GM19035 (cell line): ENCODE data around the gene KHDC3L.
"Not testable (repeated sequence)": the region's sequence is repeated elsewhere in the genome, so short reads cannot be mapped to it uniquely, and the experiment has no call there.

Source experiments
- ATAC-seq: cut with Tn5 transposase; IDR thresholded peaks from one replicate; pipeline ENCODE4 v1.9.1; 2021; ENCODE audit not compliant: unreplicated experiment

KHDC3L gene

DNA sequence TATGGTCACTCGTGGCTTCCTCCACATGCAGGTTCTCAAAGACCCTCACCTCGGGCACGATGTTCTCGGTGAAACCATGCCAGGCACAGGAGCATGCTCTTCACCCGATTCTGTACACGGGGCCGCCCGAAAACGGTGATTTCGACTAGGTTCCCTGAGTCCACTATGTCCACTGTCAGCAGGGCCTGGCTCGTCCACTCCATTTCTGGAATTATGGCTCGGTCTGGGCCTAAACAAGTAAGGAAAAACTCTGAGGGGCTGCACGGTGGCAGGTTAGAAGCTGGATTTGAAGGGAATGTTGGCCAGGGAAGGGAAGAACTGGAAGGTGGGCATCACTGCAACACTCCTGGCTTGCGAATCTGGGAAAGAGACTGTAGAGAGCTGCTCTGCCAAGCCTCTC lies 6.7 kb downstream of the KHDC3L start:
- ATAC-seq, result no peak

DNA sequence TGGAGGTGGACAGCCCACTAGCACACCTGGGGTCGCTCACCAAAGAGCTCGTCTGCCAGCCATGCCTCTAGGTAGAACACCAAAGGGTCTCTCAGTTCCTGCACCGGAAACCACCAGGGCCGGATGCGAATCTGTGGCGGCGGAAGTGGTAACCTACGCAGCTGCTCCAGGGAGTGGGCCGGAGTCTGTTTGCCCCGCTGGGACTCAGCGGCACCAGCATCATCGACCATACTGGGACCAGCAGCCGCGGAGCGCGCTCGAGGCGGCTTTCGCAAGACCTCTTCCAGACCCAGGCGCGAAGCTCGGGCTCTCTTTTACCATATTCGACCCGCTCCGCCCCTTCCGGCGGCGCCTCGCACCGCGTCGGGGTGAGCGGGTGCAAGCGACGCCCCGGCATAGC lies 7.1 kb downstream of the KHDC3L start, which contains the start of gene OOEP:
Gene OOEP, minus strand, starts transcription at position 335 of the 400 bp plus-strand sequence. Its CDS starts 105 bp downstream, at position 230.
- no peak for ATAC-seq

DNA sequence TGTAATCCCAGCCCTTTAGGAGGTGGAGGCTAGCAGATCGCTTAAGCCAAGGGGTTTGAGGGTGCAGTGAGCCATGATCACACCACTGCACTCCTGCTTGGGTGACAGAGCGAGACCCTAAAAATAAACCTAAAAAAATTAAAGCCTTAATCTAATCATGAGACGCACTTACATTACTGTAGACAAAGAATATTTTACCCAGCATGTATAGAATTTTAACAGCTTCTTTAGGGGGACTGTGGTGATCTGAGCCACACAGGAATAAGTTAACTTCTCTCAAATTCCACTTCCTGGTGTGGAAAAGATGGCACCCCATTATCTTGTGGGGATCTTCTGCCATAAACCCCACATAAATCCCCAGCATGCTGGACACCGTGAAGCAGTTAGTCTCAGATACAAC lies 9.5 kb downstream of the KHDC3L start:
- no peak for ATAC-seq

DNA sequence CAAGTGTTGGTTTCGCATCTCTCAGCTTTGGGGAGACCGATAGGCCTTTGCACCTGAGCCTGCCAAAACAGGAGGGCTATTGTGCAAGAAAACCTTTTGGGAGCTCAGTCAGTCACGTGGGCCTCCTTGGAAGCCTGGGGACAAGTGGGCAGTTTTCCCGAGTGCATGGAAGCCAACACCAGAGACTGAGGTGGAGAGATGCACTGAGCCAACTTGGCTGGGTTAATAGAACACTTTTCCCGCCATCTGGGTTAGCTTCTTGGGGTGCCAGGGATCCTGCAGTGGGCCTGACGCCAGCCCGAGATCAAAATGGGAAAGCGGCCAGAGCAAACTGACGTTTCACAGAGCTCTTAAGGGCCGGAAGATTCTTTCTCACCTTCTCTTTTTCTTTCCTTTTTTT lies 10.1 kb downstream of the KHDC3L start:
- ATAC-seq, result no peak

DNA sequence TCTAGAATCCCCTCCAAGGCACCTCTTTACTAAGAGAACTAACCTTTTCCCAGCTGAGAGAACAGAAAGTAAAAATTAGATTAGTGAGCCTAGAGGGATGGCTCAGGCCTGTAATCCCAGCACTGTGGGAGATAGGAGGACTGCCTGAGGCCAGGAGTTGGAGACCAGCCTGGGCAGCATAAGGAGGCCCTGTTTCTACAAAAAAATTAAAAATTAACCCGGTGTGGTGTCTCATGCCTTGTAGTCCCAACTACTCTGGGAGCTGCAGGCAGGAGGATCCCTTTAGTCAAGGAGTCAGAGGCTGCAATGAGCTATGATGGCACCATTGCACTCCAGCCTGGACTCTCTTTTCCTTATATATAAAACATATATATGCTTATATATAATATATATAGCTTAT lies 12.8 kb downstream of the KHDC3L start:
- no peak for ATAC-seq

DNA sequence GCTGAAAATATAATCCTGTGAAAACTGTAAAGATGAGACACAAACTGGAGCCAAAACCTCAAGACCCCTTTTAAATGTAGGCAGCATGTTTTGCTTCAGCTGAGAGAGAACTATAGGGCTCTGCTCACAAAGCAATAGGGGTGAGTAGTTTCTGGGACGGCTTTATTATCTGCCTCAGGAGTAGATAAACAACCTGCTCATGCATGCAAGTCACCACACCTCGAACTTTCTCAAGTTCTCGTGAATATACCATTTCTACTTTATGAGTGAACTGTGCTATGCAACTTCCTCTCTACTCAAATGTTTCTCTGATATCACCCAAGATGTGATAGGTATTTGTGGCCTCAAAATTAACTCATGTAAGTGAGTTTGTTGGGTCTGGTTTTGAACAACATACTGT lies 14.8 kb downstream of the KHDC3L start:
- no peak for ATAC-seq

DNA sequence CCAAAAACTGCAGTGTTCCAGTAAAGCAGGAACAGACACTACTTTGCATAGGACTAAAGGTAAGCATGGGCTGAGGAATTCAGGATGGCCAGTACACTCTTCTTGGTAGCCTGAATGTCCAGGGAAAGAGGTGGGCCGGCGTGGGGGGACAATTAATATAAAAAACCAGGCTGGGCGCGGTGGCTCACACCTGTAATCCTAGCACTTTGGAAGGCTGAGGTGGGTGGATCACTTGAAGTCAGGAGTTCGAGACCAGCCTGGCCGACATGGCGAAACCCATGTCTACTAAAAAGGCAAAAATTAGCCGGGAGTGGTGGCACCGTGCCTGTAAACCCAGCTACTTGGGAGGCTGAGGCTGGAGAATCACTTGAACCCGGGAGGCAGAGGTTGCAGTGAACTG lies 19.1 kb downstream of the KHDC3L start:
- not testable (repeated sequence) for ATAC-seq

DNA sequence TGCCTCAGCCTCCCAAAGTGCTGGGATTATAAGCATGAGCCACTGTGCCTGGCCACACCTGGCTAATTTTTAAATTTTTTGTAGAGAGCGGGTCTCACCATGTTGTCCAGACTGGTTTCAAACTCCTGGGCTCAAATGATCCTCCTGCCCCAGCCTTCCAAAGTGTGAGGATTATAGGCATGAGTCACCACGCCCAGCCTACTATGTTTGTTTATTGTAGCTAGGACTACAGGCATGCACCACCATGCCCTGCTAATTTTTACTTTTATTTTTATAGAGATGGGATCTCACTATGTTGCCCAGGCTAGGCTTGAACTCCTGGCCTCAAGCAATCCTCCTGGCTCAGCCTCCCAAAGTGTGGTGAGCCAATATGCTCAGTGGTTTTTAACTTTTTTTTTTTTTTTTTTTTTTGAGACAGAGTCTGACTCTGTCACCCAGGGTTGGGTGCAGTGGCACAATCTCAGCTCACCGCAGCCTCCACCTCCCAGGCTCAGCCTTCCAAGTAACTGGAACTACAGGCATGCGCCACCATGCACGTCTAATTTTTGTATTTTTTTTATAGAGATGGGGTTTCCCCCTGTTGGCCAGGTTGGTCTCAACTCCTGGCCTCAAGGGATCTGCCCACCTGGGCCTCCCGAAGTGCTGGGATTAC lies 20.1 kb downstream of the KHDC3L start:
- ATAC-seq, result no peak

DNA sequence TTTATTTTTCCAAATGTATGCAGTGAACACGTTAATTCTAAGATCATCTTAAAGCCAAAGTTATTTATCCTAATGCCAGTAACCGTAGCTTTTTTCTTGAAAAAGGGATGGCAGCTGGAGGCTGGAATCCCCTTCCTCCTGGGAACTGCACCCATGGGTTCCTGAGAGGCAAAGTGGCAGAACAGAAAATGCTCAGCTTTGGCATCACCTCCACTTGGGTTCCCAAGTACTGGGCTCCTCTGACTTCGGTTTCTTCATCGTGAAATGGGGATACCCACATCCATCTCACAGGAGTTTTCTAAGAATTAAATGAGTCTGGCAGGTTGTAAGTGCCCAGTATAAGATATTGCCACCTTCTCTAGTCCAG lies 26.0 kb downstream of the KHDC3L start:
- peak; percentile 22 for ATAC-seq

DNA sequence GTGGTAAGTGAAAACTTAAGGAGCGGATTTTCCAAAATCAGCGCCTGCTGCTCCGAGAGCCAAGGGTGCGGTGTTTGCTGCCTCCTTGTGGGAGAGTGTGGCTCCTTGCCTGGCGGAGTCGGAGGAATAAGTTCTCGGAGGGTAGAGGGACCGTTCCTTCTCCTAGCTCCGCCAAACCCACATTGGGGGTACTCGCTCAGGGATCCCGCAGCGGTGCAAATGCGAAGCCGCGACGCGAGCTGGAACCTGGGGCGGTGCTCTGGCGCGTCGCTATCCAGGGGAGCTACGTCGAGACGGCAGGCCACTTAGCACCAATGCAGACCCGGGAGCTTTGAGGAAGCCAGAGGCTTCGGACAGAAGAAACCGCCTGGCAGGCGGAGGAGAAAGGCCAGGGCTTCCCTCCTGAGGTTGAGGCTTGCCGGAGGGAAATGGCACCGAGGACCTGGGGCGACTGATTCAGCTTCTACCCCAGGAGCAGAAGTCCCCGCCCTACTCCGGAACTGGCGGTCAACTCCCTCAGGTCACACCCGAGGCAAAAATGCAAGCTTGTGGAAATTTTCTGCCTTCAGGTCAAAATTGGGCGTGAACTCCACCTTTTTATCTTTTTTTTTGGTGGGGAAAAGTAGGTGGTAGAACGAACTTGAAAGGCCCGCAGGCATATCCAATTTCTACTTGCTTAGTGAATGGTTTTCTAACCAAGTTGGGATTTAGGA lies 26.5 kb downstream of the KHDC3L start:
- ATAC-seq, result peak; percentile 79

DNA sequence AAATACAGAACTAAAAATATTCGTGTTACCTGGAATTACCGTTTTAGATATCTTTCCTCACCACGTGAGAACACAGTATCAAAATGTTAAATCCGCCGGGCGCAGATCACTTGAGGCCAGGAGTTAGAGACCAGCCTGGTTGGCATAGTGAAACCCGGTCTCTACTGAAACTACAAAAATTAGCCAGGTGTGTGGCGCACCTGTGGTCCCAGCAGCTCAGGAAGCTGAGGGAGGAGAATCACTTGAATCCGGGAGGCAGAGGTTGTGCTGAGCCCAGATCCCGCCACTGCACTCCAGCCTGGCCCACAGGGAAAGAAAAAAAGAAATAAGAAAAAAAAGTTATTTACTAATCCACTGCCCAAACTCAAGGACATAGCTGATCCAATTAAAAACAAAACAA lies 27.4 kb downstream of the KHDC3L start:
- no peak for ATAC-seq

DNA sequence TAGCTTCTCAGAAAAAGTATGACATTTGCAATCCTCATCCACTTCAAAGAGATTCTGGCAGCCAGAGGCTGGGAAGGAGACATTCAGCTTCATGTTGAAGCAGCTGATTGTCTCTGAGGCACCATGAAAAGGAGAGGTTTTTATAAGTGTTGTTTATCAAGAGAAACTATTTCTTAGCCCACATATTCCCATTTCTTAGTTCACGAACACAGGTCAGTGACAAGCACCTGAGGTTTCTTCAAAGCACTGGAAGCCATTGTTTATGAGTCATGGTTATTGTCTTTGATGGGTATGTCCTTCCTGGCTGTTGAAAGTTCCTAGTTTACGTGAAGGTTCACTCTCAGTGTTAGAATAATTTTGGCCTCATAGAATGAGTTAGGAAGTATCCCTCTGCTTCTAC lies 29.2 kb downstream of the KHDC3L start:
- no peak for ATAC-seq

DNA sequence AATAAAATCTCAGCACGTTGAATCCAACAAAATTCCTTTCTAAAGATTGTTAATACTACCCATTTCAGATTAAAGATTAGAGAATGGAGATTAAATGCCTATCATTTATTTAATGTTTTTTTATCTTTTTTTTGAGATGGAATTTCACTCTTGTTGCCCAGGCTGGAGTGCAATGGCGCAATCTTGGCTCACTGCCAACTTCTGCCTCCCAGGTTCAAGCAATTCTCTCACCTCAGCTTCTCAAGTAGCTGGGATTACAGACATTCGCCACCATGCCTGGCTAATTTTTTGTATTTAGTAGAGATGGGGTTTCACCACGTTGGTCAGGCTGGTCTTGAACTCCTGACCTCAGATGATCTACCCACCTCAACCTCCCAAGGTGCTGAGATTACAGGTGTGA lies 29.7 kb downstream of the KHDC3L start:
- ATAC-seq, result not testable (repeated sequence)

DNA sequence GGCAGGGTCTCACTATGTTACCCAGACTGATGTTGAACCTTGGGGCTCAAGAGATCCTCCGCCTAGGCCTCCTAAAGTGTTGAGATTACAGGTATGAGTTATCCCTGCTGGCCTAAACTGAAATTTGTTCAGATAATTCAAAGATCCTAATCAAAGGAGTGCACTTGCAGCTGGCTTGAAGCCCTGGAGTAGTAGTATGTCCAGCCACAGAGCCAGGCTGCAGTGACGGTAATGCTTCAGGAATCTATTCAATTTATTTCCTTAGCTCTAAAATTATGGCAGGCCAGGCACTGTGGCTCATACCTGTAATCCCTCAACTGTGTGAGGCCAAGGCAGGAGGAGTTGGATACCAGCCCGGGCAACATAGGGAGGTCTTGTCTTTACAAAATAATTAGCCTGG lies 30.8 kb downstream of the KHDC3L start:
- no peak for ATAC-seq

DNA sequence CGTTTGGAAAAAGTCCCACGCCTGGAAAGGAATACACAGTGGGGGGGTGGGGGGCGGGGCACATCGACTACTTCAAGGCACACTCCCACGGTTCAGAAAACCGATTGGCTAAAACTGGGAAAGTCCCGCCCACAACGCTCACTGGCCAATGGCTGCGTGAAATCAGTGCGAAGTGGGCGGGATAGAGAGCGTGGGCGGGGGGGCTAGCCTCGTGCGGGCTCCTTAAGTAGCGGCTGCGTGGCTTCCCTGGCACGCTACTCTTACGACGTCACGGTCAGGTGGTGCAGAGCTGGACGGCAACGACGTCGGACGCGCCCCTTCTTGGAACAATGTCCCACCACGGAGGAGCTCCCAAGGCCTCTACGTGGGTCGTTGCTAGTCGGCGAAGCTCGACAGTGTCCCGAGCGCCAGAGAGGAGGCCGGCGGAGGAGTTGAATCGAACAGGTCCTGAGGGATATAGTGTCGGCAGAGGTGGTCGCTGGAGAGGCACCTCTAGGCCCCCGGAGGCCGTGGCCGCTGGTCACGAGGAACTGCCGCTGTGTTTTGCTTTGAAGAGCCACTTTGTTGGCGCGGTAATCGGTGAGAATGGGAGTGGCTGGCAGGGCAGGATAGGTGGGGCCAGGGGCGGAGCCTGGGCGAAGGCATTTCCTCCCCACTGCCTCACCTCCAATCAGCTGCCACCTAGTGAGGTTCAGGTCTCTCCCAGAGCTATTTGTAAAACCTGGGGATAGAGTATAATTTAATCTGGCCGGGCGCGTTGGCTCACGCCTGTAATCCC lies 32.3 kb downstream of the KHDC3L start, which contains the start of gene DDX43:
Gene DDX43, plus strand, starts transcription at position 252 of the 778 bp plus-strand sequence. Its CDS starts 78 bp downstream, at position 330.
- ATAC-seq, result no peak

DNA sequence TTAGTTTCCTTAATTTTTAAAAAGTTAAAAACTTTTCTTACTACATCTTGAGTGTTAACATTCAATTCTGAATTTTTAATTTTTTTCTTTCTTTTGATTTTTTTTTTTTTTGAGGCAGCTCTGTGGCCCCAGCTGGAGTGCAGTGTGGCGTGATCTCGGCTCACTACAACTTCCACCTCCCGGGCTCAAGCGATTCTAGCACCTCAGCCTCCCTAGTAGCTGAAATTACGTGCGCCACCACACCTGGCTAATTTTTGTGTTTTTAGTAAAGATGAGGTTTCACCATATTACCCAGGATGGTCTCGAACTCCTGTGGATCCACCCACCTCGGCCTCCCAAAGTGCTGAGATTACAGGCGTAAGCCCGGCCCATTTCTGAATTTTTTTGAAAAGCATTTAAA lies 33.4 kb downstream of the KHDC3L start:
- ATAC-seq, result no peak

DNA sequence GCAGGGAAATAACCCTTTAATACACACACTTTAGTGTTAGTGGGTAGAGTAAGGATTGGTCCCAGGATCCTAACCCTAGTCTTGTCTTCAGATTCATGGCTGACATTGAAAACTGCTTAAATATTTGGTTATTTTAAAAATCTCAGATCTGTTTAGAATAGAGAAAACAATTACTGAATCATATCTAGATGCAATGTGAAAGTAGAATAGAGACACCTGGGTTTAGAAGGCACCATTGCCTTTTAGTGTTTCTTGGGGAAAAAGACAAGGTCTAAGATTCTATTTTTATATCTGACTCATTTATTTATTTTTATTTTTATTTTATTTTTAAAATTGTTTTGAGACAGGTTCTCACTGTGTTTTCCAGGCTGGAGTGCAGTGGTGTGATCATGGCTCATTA lies 38.2 kb downstream of the KHDC3L start:
- ATAC-seq, result no peak

DNA sequence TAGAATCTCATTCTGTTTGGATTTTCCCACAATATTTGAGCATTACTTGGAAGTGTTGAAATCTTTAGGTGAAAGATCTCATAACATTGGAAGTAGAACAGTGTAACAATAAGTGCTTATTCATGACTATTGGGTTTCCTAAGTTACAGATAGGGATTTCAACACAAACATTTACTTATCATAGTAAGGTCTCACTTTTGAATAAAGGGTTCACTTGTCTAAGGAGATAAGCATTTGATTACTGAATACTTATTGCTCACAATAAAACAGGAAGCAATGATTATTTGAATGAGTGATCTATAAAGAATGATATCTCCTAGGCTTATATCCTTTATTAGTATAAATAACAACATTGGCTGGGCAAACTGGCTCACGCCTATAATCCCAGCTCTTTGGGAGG lies 46.9 kb downstream of the KHDC3L start:
- no peak for ATAC-seq

DNA sequence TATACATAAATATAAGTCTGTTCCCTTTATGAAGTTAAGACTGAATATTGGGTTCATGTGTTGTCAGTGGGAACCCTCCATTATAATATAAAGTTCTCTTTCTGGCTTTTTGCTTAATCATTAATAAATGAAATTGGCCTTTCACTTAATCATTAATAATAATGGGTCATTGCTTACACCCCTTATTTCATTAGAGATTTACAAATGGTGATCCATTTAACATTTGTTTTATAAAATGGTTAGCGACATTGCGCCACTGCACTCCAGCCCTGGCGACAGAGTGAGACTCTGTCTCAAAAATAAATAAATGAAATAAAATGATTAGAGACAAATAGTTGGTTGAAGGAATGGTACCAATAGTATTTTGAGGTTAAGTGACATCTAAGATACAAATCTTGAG lies 50.6 kb downstream of the KHDC3L start:
- no peak for ATAC-seq
